ENCODE results near the gene ATP11A. TPM values are rescaled to one million over a fixed set of nuclear protein-coding genes. Genes with fewer than 3 reads are reported as not detected.

The ATP11A gene
- total and polyA plus RNA-seq, 10 of the 15 experiments (the other 5 are each of a cell fraction or from before 2014, with no cell fraction given) = 1.4 to 69.6 (median 14.4) TPM

DNA sequence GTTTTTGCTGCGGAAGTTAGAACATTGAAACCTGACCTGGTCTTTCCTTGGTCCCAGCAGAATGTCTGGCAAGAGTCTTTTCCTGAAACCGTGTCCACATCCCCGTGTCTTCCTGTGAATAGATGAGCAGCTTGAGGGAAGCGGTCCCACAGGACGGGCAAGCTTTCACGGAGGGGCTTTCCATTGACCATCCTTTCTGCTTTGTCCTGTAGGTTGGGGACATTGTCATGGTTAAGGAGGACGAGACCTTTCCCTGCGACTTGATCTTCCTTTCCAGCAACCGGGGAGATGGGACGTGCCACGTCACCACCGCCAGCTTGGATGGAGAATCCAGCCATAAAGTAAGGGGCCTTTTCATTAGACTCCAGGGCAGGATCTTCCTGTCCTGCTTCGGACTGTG, 126.0 kb downstream of the ATP11A start:
- peaks cover 14 to 17% of the 10 kb centered on the region in 2 experiments; a peak in 3 of 4 replicates for H3K36me3 ChIP-seq (ENCODE audit: control insufficient read depth in 2 of 2, insufficient read depth in 2 of 2, low read length in 1 of 2)
- no peaks in the 10 kb centered on the region; the same call in 2 of the 3 replicates for H3K9me3 ChIP-seq (replicated peaks; ENCODE audit: control insufficient read depth, insufficient read depth, low read length)
- RAD21 ChIA-PET (ENCODE audit: unreplicated experiment) = no interaction called here
- in situ Hi-C loops (cut with MboI) = no loop called here
- no peaks in the 10 kb centered on the region for H3K27me3 ChIP-seq (replicated peaks in 1 of 2; ENCODE audit: control insufficient read depth in 2 of 2, insufficient read depth in 2 of 2, low read length in 1 of 2)
- H4K20me1 ChIP-seq (ENCODE audit: control insufficient read depth, insufficient read depth) = no peaks in the 10 kb centered on the region
- WGBS (ENCODE audit: insufficient coverage, insufficient replicate concordance, low lambda C conversion rate, missing lambda C conversion rate) = 98% methylated on average over 13 of the region's 13 CpGs
- intact Hi-C loops (cut with micrococcal nuclease; ENCODE audit: unreplicated experiment) = no loop called here
- DNase-seq (ENCODE audit: low read depth, low spot score) (no peak), FAIRE-seq (no peak), ATAC-seq (no peak)
- no peak overlapping the region for H3K4me2 ChIP-seq (ENCODE audit: control insufficient read depth, insufficient read depth)
- H3K9ac ChIP-seq (ENCODE audit: control insufficient read depth, insufficient read depth, low read length) = no peak overlapping the region
- no peak for TF ChIP-seq ATF7 (IDR thresholded peaks at IDR 0.05; ENCODE audit: low read depth)
- TF ChIP-seq, protein P1, sequence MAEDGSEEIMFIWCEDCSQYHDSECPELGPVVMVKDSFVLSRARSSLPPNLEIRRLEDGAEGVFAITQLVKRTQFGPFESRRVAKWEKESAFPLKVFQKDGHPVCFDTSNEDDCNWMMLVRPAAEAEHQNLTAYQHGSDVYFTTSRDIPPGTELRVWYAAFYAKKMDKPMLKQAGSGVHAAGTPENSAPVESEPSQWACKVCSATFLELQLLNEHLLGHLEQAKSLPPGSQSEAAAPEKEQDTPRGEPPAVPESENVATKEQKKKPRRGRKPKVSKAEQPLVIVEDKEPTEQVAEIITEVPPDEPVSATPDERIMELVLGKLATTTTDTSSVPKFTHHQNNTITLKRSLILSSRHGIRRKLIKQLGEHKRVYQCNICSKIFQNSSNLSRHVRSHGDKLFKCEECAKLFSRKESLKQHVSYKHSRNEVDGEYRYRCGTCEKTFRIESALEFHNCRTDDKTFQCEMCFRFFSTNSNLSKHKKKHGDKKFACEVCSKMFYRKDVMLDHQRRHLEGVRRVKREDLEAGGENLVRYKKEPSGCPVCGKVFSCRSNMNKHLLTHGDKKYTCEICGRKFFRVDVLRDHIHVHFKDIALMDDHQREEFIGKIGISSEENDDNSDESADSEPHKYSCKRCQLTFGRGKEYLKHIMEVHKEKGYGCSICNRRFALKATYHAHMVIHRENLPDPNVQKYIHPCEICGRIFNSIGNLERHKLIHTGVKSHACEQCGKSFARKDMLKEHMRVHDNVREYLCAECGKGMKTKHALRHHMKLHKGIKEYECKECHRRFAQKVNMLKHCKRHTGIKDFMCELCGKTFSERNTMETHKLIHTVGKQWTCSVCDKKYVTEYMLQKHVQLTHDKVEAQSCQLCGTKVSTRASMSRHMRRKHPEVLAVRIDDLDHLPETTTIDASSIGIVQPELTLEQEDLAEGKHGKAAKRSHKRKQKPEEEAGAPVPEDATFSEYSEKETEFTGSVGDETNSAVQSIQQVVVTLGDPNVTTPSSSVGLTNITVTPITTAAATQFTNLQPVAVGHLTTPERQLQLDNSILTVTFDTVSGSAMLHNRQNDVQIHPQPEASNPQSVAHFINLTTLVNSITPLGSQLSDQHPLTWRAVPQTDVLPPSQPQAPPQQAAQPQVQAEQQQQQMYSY (CRISPR knock-in tag; IDR thresholded peaks at IDR 0.05) = no peak
- BruUV-seq (replicated peaks) = no TSS peak
- no peak overlapping the region for H3K4me3 ChIP-seq
- H3K27ac ChIP-seq (ENCODE audit: control insufficient read depth, insufficient read depth) = no peak overlapping the region
- no peak overlapping the region for H2AFZ ChIP-seq (ENCODE audit: control insufficient read depth, low read depth, low read length)
- CTCF ChIA-PET = no interaction called here
- POLR2A ChIA-PET = no interaction called here
- SMC1A ChIA-PET (ENCODE audit: uncharacterized antibody, unreplicated experiment) = no interaction called here
- H3K4me1 ChIP-seq (ENCODE audit: control insufficient read depth, insufficient read depth, low read length) = no peaks in the 10 kb centered on the region
- H3K79me2 ChIP-seq (ENCODE audit: control insufficient read depth, insufficient read depth, low read length) = no peaks in the 10 kb centered on the region

GRCh38 chr13:112818040-112818697, 128.3 kb downstream of the ATP11A start:
- in situ Hi-C loops (cut with MboI) (no loop called here), intact Hi-C loops (cut with micrococcal nuclease; ENCODE audit: unreplicated experiment) (no loop called here)
- no peaks in the 10 kb centered on the region for H4K20me1 ChIP-seq (ENCODE audit: control insufficient read depth, insufficient read depth)
- ATAC-seq (no peak), FAIRE-seq (no peak), DNase-seq (ENCODE audit: low read depth, low spot score) (no peak)
- no peaks in the 10 kb centered on the region for H3K4me1 ChIP-seq (ENCODE audit: control insufficient read depth, insufficient read depth, low read length)
- no peak overlapping the region for H3K4me3 ChIP-seq
- POLR2A ChIA-PET = no interaction called here
- no peak overlapping the region for H3K4me2 ChIP-seq (ENCODE audit: control insufficient read depth, insufficient read depth)
- CTCF ChIA-PET = no interaction called here
- H3K27me3 ChIP-seq (replicated peaks in 1 of 2; ENCODE audit: control insufficient read depth in 2 of 2, insufficient read depth in 2 of 2, low read length in 1 of 2) = no peaks in the 10 kb centered on the region
- no TSS peak for BruUV-seq (replicated peaks)
- H3K9ac ChIP-seq (ENCODE audit: control insufficient read depth, insufficient read depth, low read length) = no peak overlapping the region
- SMC1A ChIA-PET (ENCODE audit: uncharacterized antibody, unreplicated experiment) = no interaction called here
- no peaks in the 10 kb centered on the region for H3K79me2 ChIP-seq (ENCODE audit: control insufficient read depth, insufficient read depth, low read length)
- RAD21 ChIA-PET (ENCODE audit: unreplicated experiment) = no interaction called here
- H3K9me3 ChIP-seq (replicated peaks; ENCODE audit: control insufficient read depth, insufficient read depth, low read length) = no peaks in the 10 kb centered on the region; the same call in 2 of the 3 replicates
- 98% methylated on average over 38 of the region's 38 CpGs for WGBS (ENCODE audit: insufficient coverage, insufficient replicate concordance, low lambda C conversion rate, missing lambda C conversion rate)
- H3K36me3 ChIP-seq (ENCODE audit: control insufficient read depth in 2 of 2, insufficient read depth in 2 of 2, low read length in 1 of 2) = peaks cover 11 to 21% of the 10 kb centered on the region in 2 experiments; a peak in 3 of 4 replicates
- no peak overlapping the region for H3K27ac ChIP-seq (ENCODE audit: control insufficient read depth, insufficient read depth)
- no peak overlapping the region for H2AFZ ChIP-seq (ENCODE audit: control insufficient read depth, low read depth, low read length)
- TF ChIP-seq ZNF274 (IDR thresholded peaks at IDR 0.05; ENCODE audit: insufficient read depth, insufficient read length) = no peak
- TF ChIP-seq, protein P2, sequence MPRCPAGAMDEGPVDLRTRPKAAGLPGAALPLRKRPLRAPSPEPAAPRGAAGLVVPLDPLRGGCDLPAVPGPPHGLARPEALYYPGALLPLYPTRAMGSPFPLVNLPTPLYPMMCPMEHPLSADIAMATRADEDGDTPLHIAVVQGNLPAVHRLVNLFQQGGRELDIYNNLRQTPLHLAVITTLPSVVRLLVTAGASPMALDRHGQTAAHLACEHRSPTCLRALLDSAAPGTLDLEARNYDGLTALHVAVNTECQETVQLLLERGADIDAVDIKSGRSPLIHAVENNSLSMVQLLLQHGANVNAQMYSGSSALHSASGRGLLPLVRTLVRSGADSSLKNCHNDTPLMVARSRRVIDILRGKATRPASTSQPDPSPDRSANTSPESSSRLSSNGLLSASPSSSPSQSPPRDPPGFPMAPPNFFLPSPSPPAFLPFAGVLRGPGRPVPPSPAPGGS (IDR thresholded peaks at IDR 0.05; ENCODE audit: borderline replicate concordance, insufficient read depth, low read depth, low read length, poor library complexity, severe bottlenecking) = no peak
- no peak for TF ChIP-seq NFYA (IDR thresholded peaks at IDR 0.05; ENCODE audit: borderline replicate concordance, low read depth, low read length)
- no peak for TF ChIP-seq ZBTB33 (IDR thresholded peaks at IDR 0.05)
- TF ChIP-seq RBBP5 (conservative IDR thresholded peaks at IDR 0.05) = no peak

Measured in GM12878 (cell line).